ENCODE data around the gene PRDM15. TPM values are rescaled to one million over a fixed set of nuclear protein-coding genes. Genes with fewer than 3 reads are reported as not detected.

Gene PRDM15
- total and polyA plus RNA-seq, 2 donors (not counting 3 experiments of a cell fraction or from before 2014, with no cell fraction given): 11.8 to 12.9 TPM

DNA sequence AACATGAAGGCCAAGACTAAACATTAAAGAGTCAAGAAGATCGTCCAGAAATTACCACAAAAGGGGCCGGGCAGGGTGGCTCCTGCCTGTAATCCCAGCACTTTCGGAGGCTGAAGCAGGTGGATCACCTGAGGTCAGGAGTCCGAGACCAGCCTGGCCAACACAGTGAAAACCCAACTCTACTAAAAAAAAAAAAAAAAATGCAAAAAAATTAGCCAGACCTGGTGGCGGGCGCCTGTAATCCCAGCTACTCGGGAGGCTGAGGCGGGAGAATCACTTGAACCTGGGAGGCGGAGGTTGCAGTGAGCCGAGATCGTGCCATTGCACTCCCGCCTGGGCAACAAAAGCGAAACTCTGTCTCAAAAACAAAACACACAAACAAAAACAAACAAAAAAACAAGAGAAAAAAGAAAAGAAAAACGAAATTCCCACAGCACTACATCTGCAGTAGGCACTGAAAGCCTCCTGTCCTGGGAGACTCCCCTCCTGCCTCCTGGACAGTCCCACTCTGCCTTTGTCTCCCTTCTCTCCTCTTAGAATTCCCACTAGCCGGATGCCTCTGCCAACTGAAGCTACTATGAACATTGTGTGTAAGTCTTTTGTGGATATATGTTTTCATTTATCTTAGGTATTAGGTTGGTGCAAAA lies 94.6 kb downstream of the PRDM15 start:
- Histone ChIP-seq H3K79me2 (ENCODE audit: control insufficient read depth, insufficient read depth, low read length) (no peaks in the 10 kb centered on the region), H3K4me2 (ENCODE audit: insufficient read depth, low read length) (no peak overlapping the region), H3K9me3 (replicated peaks; ENCODE audit: control insufficient read depth, insufficient read depth, low read length) (no peaks in the 10 kb centered on the region), H3K36me3 (ENCODE audit: control insufficient read depth in 2 of 2, extremely low read depth in 1 of 2, insufficient read depth in 2 of 2, low read length in 2 of 2) (no peaks in the 10 kb centered on the region), H3K4me1 (ENCODE audit: control insufficient read depth, extremely low read depth, insufficient read depth, low read length) (no peaks in the 10 kb centered on the region), H3K9me1 (replicated peaks; ENCODE audit: control insufficient read depth, extremely low read depth, insufficient read depth, low read length) (no peaks in the 10 kb centered on the region), H3K27me3 (ENCODE audit: control insufficient read depth in 2 of 2, insufficient read depth in 2 of 2, low read length in 2 of 2) (peaks cover 13 to 19% of the 10 kb centered on the region in 2 experiments), H4K20me1 (replicated peaks; ENCODE audit: control insufficient read depth, extremely low read depth, insufficient read depth, low read length) (no peaks in the 10 kb centered on the region), H3K9ac (replicated peaks; ENCODE audit: extremely low read depth, insufficient read depth, low read length) (no peak overlapping the region), H3K27ac (ENCODE audit: insufficient read depth, low read depth, low read length) (no peak overlapping the region), H2AFZ (ENCODE audit: low read depth, low read length) (no peak overlapping the region), H3K4me3 (replicated peaks in 1 of 3; ENCODE audit: insufficient read depth in 1 of 3, low read depth in 1 of 3, low read length in 3 of 3) (no peak overlapping the region)
- intact Hi-C loops (cut with micrococcal nuclease) (no loop called here), dilution Hi-C loops (cut with MboI; ENCODE audit: extremely low pct_ligation_motif_present, low sequenced_read_pairs) (no loop called here)
- DNase-seq (ENCODE audit: low read depth, low spot score) (no peak), FAIRE-seq (no peak)
- ChIA-PET POLR2A (no interaction called here), CTCF (no interaction called here)
- TF ChIP-seq JUN (IDR thresholded peaks at IDR 0.05; ENCODE audit: borderline replicate concordance, insufficient read depth, insufficient read length, low read depth) (no peak), POLR2AphosphoS5 (IDR thresholded peaks at IDR 0.05; ENCODE audit: insufficient read depth, low read depth, low read length) (no peak), EZH2 (IDR thresholded peaks at IDR 0.05; ENCODE audit: borderline replicate concordance, low read depth, low read length, severe bottlenecking) (no peak), POLR2A (IDR thresholded peaks at IDR 0.05; ENCODE audit: low read depth, low read length) (no peak), FOS (IDR thresholded peaks at IDR 0.05; ENCODE audit: borderline replicate concordance, insufficient read depth, low read length) (no peak), GATA2 (IDR thresholded peaks at IDR 0.05; ENCODE audit: insufficient read depth, insufficient read length, low read depth, low read length) (no peak), MYC (IDR thresholded peaks at IDR 0.05; ENCODE audit: low read depth, low read length) (no peak)
- TF ChIP-seq, protein P1, sequence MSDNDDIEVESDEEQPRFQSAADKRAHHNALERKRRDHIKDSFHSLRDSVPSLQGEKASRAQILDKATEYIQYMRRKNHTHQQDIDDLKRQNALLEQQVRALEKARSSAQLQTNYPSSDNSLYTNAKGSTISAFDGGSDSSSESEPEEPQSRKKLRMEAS (IDR thresholded peaks at IDR 0.05; ENCODE audit: insufficient read depth, insufficient read length): no peak
- TF ChIP-seq, protein P2, sequence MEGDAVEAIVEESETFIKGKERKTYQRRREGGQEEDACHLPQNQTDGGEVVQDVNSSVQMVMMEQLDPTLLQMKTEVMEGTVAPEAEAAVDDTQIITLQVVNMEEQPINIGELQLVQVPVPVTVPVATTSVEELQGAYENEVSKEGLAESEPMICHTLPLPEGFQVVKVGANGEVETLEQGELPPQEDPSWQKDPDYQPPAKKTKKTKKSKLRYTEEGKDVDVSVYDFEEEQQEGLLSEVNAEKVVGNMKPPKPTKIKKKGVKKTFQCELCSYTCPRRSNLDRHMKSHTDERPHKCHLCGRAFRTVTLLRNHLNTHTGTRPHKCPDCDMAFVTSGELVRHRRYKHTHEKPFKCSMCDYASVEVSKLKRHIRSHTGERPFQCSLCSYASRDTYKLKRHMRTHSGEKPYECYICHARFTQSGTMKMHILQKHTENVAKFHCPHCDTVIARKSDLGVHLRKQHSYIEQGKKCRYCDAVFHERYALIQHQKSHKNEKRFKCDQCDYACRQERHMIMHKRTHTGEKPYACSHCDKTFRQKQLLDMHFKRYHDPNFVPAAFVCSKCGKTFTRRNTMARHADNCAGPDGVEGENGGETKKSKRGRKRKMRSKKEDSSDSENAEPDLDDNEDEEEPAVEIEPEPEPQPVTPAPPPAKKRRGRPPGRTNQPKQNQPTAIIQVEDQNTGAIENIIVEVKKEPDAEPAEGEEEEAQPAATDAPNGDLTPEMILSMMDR (IDR thresholded peaks at IDR 0.05; ENCODE audit: extremely low read depth in 1 of 2, insufficient read depth in 1 of 2, low read depth in 1 of 2, low read length in 2 of 2): no peak
- no TSS peak for BruUV-seq (replicated peaks)
